Measurements from ENCODE around the gene DNAJC15.

- TF ChIP-seq CTCF (IDR thresholded peaks at IDR 0.05) (no peak), POLR2A (IDR thresholded peaks at IDR 0.05) (no peak)
Measured at GRCh38 chr13:42997381-42997780, 26.0 kb upstream of the DNAJC15 start.

Data from heart left ventricle (tissue), 13 donors.